Activated T-cell treated with anti-CD3 and anti-CD28 coated beads, Interleukin-2, amount 50 U/mL, for 4 hours (primary cell): ENCODE data around the gene ZNF503. TPM values are rescaled to one million over a fixed set of nuclear protein-coding genes. Genes with fewer than 3 reads are reported as not detected.

Experiments used
- ATAC-seq, 2 donors: fragments of 200-7000 bp; cut with Tn5 transposase; one replicate each; pipeline ENCODE4 v1.10.0; 2021
- DNase-seq: peaks from one replicate; pipeline ENCODE4 v3.0.0-alpha.2; 2020
- H3K27me3 Mint-ChIP-seq: one replicate; pipeline ENCODE4 v1.8.0; 2021; ENCODE audit warnings: low read depth, mixed read lengths
- H3K36me3 Mint-ChIP-seq: one replicate; pipeline ENCODE4 v1.8.0; 2022; ENCODE audit warnings: mixed read lengths; ENCODE audit not compliant: insufficient read depth
- H3K4me1 Mint-ChIP-seq: one replicate; pipeline ENCODE4 v1.8.0; 2021; ENCODE audit warnings: low read depth, mixed read lengths
- H3K4me3 Mint-ChIP-seq: one replicate; pipeline ENCODE4 v1.8.0; 2021; ENCODE audit warnings: mild to moderate bottlenecking, moderate library complexity, mixed read lengths
- H3K9me3 Mint-ChIP-seq: one replicate; pipeline ENCODE4 v1.8.0; 2021; ENCODE audit warnings: mixed read lengths
- total RNA-seq, 3 donors: library from RNA; stranded (reverse); gene quantifications; one replicate each; pipeline ENCODE4 v1.2.1, GENCODE V29; 2021

ZNF503 gene
- total RNA-seq, 3 donors from 2014 or later = 0.16 to 0.30 (median 0.27) TPM

DNA sequence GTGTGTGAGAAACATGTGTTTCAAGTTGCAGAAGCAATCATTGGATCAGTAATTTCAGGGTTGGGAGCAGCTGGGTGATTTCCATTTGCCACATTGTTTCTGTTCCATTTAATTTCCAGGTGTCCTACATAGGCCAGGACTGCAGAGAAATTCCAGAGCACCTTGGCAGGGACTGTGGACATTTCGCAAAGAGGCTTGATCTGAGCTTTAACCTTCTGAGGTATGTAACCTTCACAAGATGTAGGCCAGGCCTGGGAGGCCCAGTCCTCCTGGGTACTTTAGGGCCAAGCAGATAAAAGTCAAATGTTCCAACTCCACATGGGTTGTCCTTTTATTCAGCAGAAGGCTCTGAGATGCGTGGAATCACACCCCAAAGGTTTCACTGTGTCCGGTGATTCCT, 36.7 kb upstream of the ZNF503 start:
- DNase-seq = no peak

DNA sequence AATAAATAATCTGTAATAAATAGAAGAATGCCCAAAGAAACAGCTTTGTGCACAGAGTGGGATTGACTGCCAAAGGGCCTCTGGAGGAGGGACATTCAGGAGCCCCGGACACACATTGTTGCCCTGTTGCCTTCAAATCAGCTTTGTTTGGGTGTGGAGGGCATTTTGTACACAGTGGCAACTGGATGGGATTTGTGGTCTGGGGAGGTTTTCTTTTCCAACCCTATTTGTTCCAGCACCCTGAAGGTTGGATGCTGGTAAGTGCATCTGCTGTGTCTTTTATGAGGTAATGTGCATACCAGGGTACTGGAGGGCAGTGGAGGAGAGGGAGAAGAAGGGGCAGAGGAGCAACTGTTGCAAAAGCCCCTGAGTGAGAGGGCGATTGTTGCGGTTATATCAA, 36.1 kb upstream of the ZNF503 start:
- Mint-ChIP-seq H3K4me1 (no peaks in the 10 kb centered on the region), H3K36me3 (no peaks in the 10 kb centered on the region), H3K27me3 (peaks cover 34% of the 10 kb centered on the region), H3K4me3 (no peak overlapping the region), H3K9me3 (no peaks in the 10 kb centered on the region)
- no peak for ATAC-seq
- DNase-seq = no peak

More for the DNA sequence above, 36.7 kb upstream of the ZNF503 start:
- peaks cover 3% of the 10 kb centered on the region for H3K9me3 Mint-ChIP-seq
- H3K27me3 Mint-ChIP-seq = peaks cover 29% of the 10 kb centered on the region
- ATAC-seq = no peak
- H3K4me3 Mint-ChIP-seq = no peak overlapping the region
- H3K4me1 Mint-ChIP-seq = no peaks in the 10 kb centered on the region
- H3K36me3 Mint-ChIP-seq = no peaks in the 10 kb centered on the region

GRCh38 chr10:75436896-75437295, 35.3 kb upstream of the ZNF503 start:
- Mint-ChIP-seq H3K4me3 (no peak overlapping the region), H3K27me3 (peaks cover 41% of the 10 kb centered on the region), H3K36me3 (no peaks in the 10 kb centered on the region), H3K4me1 (peaks cover under 1% of the 10 kb centered on the region), H3K9me3 (no peaks in the 10 kb centered on the region)
- ATAC-seq (no peak), DNase-seq (no peak)

GRCh38 chr10:75435291-75435690, 33.7 kb upstream of the ZNF503 start:
- H3K36me3 Mint-ChIP-seq = no peaks in the 10 kb centered on the region
- no peak for DNase-seq
- H3K4me3 Mint-ChIP-seq = no peak overlapping the region
- ATAC-seq = no peak
- peaks cover 2% of the 10 kb centered on the region for H3K4me1 Mint-ChIP-seq
- peaks cover 46% of the 10 kb centered on the region for H3K27me3 Mint-ChIP-seq
- no peaks in the 10 kb centered on the region for H3K9me3 Mint-ChIP-seq

DNA sequence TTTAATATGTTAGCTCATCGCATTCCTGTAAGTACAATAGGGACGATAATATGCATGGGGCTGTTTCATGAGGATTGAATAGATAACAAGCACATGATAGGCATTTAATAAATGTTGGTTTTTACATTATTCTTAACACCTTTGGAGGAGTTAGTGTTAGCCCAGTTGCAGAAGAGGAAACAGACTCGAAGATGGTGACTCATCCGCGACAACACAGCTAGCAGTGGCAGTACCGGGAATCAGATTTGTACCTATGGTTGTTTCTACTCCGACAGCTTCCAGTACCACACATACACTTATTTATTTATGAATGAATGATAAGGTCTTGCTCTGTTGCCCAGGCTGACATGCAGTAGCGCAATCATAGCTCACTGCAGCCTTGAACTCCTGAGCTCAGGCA, 32.7 kb upstream of the ZNF503 start:
- Mint-ChIP-seq H3K36me3 (no peaks in the 10 kb centered on the region), H3K9me3 (no peaks in the 10 kb centered on the region), H3K27me3 (peaks cover 51% of the 10 kb centered on the region), H3K4me1 (peaks cover 2% of the 10 kb centered on the region), H3K4me3 (no peak overlapping the region)
- ATAC-seq (no peak), DNase-seq (no peak)

DNA sequence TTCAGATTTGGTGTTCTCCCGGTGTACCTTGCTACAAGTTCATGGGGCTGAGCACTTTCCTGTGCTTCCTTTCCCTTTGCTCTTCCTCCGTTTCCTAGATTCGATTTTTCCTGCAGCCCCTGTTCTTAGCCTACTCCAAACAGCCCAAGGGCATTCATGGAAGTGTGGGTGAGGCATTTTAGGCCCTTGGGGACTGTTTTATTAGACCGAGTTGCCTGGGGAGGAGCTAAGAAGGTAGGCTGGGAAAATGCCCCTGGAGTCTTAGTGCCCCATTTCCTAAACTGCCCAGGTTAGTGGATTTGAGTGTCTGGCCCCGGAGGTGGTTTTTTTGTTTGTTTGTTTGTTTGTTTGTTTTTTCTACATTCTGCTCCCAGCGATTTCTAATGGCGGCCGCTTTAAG, 31.7 kb upstream of the ZNF503 start:
- peaks cover 62% of the 10 kb centered on the region for H3K27me3 Mint-ChIP-seq
- no peak overlapping the region for H3K4me3 Mint-ChIP-seq
- no peak for DNase-seq
- ATAC-seq = no peak
- H3K4me1 Mint-ChIP-seq = peaks cover 2% of the 10 kb centered on the region
- H3K9me3 Mint-ChIP-seq = no peaks in the 10 kb centered on the region
- no peaks in the 10 kb centered on the region for H3K36me3 Mint-ChIP-seq

DNA sequence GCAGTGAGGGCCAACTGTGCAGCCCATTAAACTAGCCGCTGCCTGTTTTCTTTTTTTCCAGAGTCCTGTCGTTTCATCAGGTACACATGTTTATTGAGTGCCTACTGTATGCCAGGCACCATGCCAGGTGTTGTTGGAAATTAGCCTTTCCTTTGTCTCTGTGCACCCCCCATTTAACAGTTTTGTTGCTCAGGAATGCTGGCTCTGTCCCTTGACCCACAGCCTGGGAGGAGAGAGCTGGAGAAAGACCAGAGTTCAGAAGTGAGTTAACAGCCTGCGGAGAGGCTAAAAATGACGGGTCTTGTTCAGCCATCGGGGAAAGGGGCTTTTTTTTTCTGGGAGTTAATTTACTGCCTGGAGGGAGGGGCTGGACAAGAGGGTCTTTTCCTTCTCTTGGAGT, 31.2 kb upstream of the ZNF503 start:
- Mint-ChIP-seq H3K4me1 (peaks cover 2% of the 10 kb centered on the region), H3K9me3 (no peaks in the 10 kb centered on the region), H3K36me3 (no peaks in the 10 kb centered on the region), H3K27me3 (peaks cover 61% of the 10 kb centered on the region), H3K4me3 (no peak overlapping the region)
- DNase-seq = no peak
- no peak for ATAC-seq

- H3K36me3 Mint-ChIP-seq = no peaks in the 10 kb centered on the region
- no peak for ATAC-seq
- no peak overlapping the region for H3K4me3 Mint-ChIP-seq
- DNase-seq = no peak
- peaks cover 2% of the 10 kb centered on the region for H3K4me1 Mint-ChIP-seq
- peaks cover 60% of the 10 kb centered on the region for H3K27me3 Mint-ChIP-seq
- no peaks in the 10 kb centered on the region for H3K9me3 Mint-ChIP-seq
Observed at GRCh38 chr10:75432176-75432575, 30.6 kb upstream of the ZNF503 start.

GRCh38 chr10:75431180-75432111, 29.9 kb upstream of the ZNF503 start, which contains the start of gene LRMDA:
Gene LRMDA (plus strand): TSS chr10:75431624.
- DNase-seq = no peak
- Mint-ChIP-seq H3K27me3 (peaks cover 59% of the 10 kb centered on the region), H3K4me1 (peaks cover 2% of the 10 kb centered on the region), H3K36me3 (no peaks in the 10 kb centered on the region), H3K9me3 (no peaks in the 10 kb centered on the region), H3K4me3 (no peak within 1 kb of the TSS)
- peak in 1 of 2 donors; percentile 16 for ATAC-seq

- Mint-ChIP-seq H3K4me3 (no peak overlapping the region), H3K9me3 (no peaks in the 10 kb centered on the region), H3K4me1 (peaks cover 2% of the 10 kb centered on the region), H3K36me3 (no peaks in the 10 kb centered on the region), H3K27me3 (peaks cover 51% of the 10 kb centered on the region)
- DNase-seq (no peak), ATAC-seq (no peak)
Observed at GRCh38 chr10:75430000-75430763, 28.6 kb upstream of the ZNF503 start.

DNA sequence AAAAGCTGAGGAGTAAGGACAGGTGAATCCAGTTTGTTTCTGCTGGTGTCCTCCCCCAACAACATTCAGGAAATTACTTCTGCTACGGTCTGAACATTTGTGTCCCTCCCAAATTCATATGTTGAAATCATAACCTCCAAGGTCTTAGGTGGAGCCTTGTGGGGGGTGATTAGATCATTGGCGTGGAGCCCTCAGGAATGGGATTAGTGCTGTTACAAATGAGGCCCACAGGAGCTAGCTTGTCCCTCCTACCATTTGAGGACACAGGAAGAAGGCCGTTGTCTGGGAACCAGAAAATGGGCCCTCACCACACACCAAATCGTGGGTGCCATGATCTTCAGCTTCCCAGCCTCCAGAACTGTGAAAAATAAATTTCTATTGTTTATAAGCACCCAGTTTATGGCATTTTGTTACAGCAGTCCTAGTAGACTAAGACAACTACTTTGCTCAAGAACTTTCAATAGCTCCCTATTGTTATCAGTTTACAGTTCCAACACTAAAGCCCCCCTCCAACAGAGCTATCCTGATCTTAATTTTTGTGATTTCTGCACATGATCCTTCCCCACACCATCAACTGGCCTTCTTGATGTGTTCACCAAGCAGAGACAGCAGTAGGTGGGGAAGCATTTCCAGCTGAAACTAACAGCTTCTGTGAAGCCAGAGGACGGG, 27.7 kb upstream of the ZNF503 start:
- Mint-ChIP-seq H3K36me3 (no peaks in the 10 kb centered on the region), H3K27me3 (peaks cover 46% of the 10 kb centered on the region), H3K4me1 (peaks cover 2% of the 10 kb centered on the region), H3K4me3 (no peak overlapping the region), H3K9me3 (no peaks in the 10 kb centered on the region)
- ATAC-seq (no peak), DNase-seq (no peak)

GRCh38 chr10:75428434-75429158, 27.0 kb upstream of the ZNF503 start:
- Mint-ChIP-seq H3K27me3 (peaks cover 48% of the 10 kb centered on the region), H3K4me3 (no peak overlapping the region), H3K36me3 (no peaks in the 10 kb centered on the region), H3K9me3 (no peaks in the 10 kb centered on the region), H3K4me1 (peaks cover 2% of the 10 kb centered on the region)
- ATAC-seq = no peak
- DNase-seq = no peak

DNA sequence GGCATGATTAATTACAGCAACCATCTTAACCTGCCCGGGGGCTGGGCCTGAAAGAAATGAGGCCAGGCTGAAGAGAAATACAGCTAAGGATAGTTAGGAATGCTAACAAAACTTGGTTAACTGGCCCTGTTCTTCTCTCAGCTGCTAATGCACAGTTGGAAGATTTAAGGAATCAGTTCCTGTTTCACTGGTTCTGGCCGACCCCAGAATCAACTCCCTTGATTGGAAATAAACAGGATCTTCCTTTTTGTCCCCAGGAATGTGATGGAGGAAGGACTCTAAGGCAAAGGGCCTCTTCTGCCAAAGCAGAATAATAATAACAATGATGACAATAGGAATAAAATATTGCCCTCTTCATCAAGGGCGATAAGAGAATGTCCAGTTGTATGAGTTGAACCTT, 26.4 kb upstream of the ZNF503 start:
- Mint-ChIP-seq H3K4me1 (peaks cover 2% of the 10 kb centered on the region), H3K36me3 (no peaks in the 10 kb centered on the region), H3K27me3 (peaks cover 42% of the 10 kb centered on the region), H3K9me3 (no peaks in the 10 kb centered on the region), H3K4me3 (no peak overlapping the region)
- DNase-seq = no peak
- ATAC-seq = no peak

GRCh38 chr10:75426880-75427279, 25.3 kb upstream of the ZNF503 start:
- H3K4me1 Mint-ChIP-seq = peaks cover under 1% of the 10 kb centered on the region
- no peaks in the 10 kb centered on the region for H3K9me3 Mint-ChIP-seq
- H3K4me3 Mint-ChIP-seq = no peak overlapping the region
- no peak for ATAC-seq
- DNase-seq = no peak
- H3K27me3 Mint-ChIP-seq = peaks cover 33% of the 10 kb centered on the region
- H3K36me3 Mint-ChIP-seq = no peaks in the 10 kb centered on the region
